Lower leg skin (tissue), 4 donors: Measurements from ENCODE around the gene CT83. TPM values are rescaled to one million over a fixed set of nuclear protein-coding genes. Genes with fewer than 3 reads are reported as not detected.

Source experiments
- DNase-seq, 2 donors: peaks; one replicate each; pipeline ENCODE4 v3.0.0-alpha.2; 2019; ENCODE audit warnings: low spot score in 2 of 2
- H3K4me3 ChIP-seq: fragments of 200-600 bp; sonication (generic); 2 replicates; pipeline ENCODE4 v1.5.1; 2017; ENCODE audit warnings: mild to moderate bottlenecking, low read depth; ENCODE audit not compliant: poor library complexity, severe bottlenecking
- POLR2A ChIP-seq, 2 donors: fragments of 450-650 bp; IDR thresholded peaks; one replicate each; pipeline ENCODE4 v1.6.1; 2016 to 2017; ENCODE audit warnings: antibody characterized with exemption in 2 of 2, mild to moderate bottlenecking in 1 of 2, moderate library complexity in 1 of 2
- WGBS, 2 donors: methylation state at CpG; one replicate each; pipeline ENCODE4 v1.1.5; 2018; 5-methylcytosine and 5-hydroxymethylcytosine counted together
- intact Hi-C: fragments of 100-400 bp; cut with DNase I; formaldehyde crosslinking; loops from one replicate; pipeline ENCODE4 v1.15.0; 2023; ENCODE audit warnings: low total_unique reads
- total RNA-seq, 4 donors: library from RNA; depleted of rRNA; stranded (reverse); fragments of >200 nt; gene quantifications; one replicate each; pipeline ENCODE4 v1.1.0, GENCODE V29; 2016
- TF ChIP-seq, protein P1 (sequence below), 3 donors: fragments of 450-650 bp; IDR thresholded peaks; one replicate each; pipeline ENCODE4 v1.5.1; 2016; ENCODE audit warnings: antibody characterized with exemption in 3 of 3, mild to moderate bottlenecking in 3 of 3, moderate library complexity in 2 of 3

CT83 gene
- total RNA-seq, 4 donors from 2014 or later: not detected

GRCh38 chrX:116436358-116436816 is 26.4 kb downstream of the CT83 start, which contains the start of gene SLC6A14:
SLC6A14 (plus strand) TSS chrX:116436606; CDS start chrX:116436710, 104 bp downstream.
- no peak within 1 kb of the TSS for H3K4me3 ChIP-seq

GRCh38 chrX:116435597-116435996 is 27.2 kb downstream of the CT83 start:
- no peak overlapping the region for H3K4me3 ChIP-seq
- no peak for DNase-seq
- intact Hi-C loops: no loop called here

More at GRCh38 chrX:116436358-116436816, 26.4 kb downstream of the CT83 start, which contains the start of gene SLC6A14:
- TF ChIP-seq POLR2A (IDR thresholded peaks at IDR 0.05): no peak
- TF ChIP-seq, protein P1, sequence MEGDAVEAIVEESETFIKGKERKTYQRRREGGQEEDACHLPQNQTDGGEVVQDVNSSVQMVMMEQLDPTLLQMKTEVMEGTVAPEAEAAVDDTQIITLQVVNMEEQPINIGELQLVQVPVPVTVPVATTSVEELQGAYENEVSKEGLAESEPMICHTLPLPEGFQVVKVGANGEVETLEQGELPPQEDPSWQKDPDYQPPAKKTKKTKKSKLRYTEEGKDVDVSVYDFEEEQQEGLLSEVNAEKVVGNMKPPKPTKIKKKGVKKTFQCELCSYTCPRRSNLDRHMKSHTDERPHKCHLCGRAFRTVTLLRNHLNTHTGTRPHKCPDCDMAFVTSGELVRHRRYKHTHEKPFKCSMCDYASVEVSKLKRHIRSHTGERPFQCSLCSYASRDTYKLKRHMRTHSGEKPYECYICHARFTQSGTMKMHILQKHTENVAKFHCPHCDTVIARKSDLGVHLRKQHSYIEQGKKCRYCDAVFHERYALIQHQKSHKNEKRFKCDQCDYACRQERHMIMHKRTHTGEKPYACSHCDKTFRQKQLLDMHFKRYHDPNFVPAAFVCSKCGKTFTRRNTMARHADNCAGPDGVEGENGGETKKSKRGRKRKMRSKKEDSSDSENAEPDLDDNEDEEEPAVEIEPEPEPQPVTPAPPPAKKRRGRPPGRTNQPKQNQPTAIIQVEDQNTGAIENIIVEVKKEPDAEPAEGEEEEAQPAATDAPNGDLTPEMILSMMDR (IDR thresholded peaks at IDR 0.05): no peak
- WGBS, 2 donors: 54 to 64% methylated on average over 9 of the region's 9 CpGs
- DNase-seq: no peak
- intact Hi-C loops: no loop called here

GRCh38 chrX:116427978-116428377 is 34.8 kb downstream of the CT83 start:
- DNase-seq: no peak
- intact Hi-C loops: no loop called here
- 77 to 82% methylated on average over 3 of the region's 3 CpGs for WGBS, 2 donors
- no peak overlapping the region for H3K4me3 ChIP-seq
- TF ChIP-seq, protein P1 (IDR thresholded peaks at IDR 0.05): no peak
- no peak for TF ChIP-seq POLR2A (IDR thresholded peaks at IDR 0.05)

More at GRCh38 chrX:116435597-116435996, 27.2 kb downstream of the CT83 start:
- TF ChIP-seq, protein P1 (IDR thresholded peaks at IDR 0.05): no peak
- no peak for TF ChIP-seq POLR2A (IDR thresholded peaks at IDR 0.05)

- WGBS, 2 donors: 31 to 44% methylated on average over 4 of the region's 4 CpGs
- no peak overlapping the region for H3K4me3 ChIP-seq
- no peak for DNase-seq
- TF ChIP-seq POLR2A (IDR thresholded peaks at IDR 0.05): no peak
- TF ChIP-seq, protein P1 (IDR thresholded peaks at IDR 0.05): no peak
- intact Hi-C loops: no loop called here
Observed at GRCh38 chrX:116417968-116418367, 44.8 kb downstream of the CT83 start.

- TF ChIP-seq, protein P1 (IDR thresholded peaks at IDR 0.05): no peak
- TF ChIP-seq POLR2A (IDR thresholded peaks at IDR 0.05): no peak
- intact Hi-C loops: no loop called here
- DNase-seq: peak in 1 of 2 donors; percentile 12
- H3K4me3 ChIP-seq: no peak overlapping the region
- 47 to 76% methylated on average over 1 of the region's 1 CpG for WGBS, 2 donors
Observed at GRCh38 chrX:116417214-116417613, 45.6 kb downstream of the CT83 start.

- no peak overlapping the region for H3K4me3 ChIP-seq
- DNase-seq: no peak
- intact Hi-C loops: no loop called here
- 5 to 6% methylated on average over 1 of the region's 1 CpG for WGBS, 2 donors
- no peak for TF ChIP-seq POLR2A (IDR thresholded peaks at IDR 0.05)
- TF ChIP-seq, protein P1 (IDR thresholded peaks at IDR 0.05): no peak
Observed at GRCh38 chrX:116413273-116413672, 49.5 kb downstream of the CT83 start.
